GM12878 (cell line): ENCODE data around the gene CBARP. TPM values are rescaled to one million over a fixed set of nuclear protein-coding genes. Genes with fewer than 3 reads are reported as not detected.

Experiments
- BCLAF1 ChIP-seq: fragments of 450-650 bp; IDR thresholded peaks from 2 replicates; pipeline ENCODE4 v1.6.1; 2017; ENCODE audit warnings: antibody characterized with exemption, mild to moderate bottlenecking, moderate library complexity
- CHD2 ChIP-seq: IDR thresholded peaks from 2 replicates; pipeline ENCODE4 v1.6.1; 2011; ENCODE audit warnings: low read depth, low read length, improper control_type of control experiment, borderline replicate concordance
- CTCF ChIP-seq, 3 experiments: IDR thresholded peaks in 2 of 3; conservative IDR thresholded peaks in 1 of 3; 2 replicates each; pipeline ENCODE4 v1.5.1; 2011; ENCODE audit warnings: low read depth in 3 of 3, low read length in 3 of 3, mild to moderate bottlenecking in 3 of 3, control low read depth in 2 of 3, moderate library complexity in 2 of 3, inconsistent platforms in 1 of 3, mixed read lengths in 1 of 3; ENCODE audit not compliant: control insufficient read depth in 2 of 3, insufficient read depth in 1 of 3; ENCODE audit errors: extremely low read depth in 1 of 3
- CUX1 ChIP-seq: IDR thresholded peaks from 2 replicates; pipeline ENCODE4 v1.6.1; 2012; ENCODE audit warnings: improper control_type of control experiment, low read depth, low read length; ENCODE audit not compliant: insufficient replicate concordance
- FOS ChIP-seq: IDR thresholded peaks from 3 replicates; pipeline ENCODE4 v1.6.1; 2011; ENCODE audit warnings: borderline replicate concordance; ENCODE audit not compliant: insufficient read length; ENCODE audit errors: extremely low read depth
- GATAD2B ChIP-seq: fragments of 450-650 bp; conservative IDR thresholded peaks from 2 replicates; pipeline ENCODE4 v1.6.1; 2017; ENCODE audit warnings: low read depth, mild to moderate bottlenecking, moderate library complexity
- MEF2B ChIP-seq: fragments of 450-650 bp; IDR thresholded peaks from 2 replicates; pipeline ENCODE4 v1.6.1; 2018; ENCODE audit warnings: mild to moderate bottlenecking, moderate library complexity; ENCODE audit not compliant: partially characterized antibody, poor library complexity, severe bottlenecking
- NR2C1 ChIP-seq: fragments of 450-650 bp; IDR thresholded peaks from 2 replicates; pipeline ENCODE4 v1.6.1; 2017; ENCODE audit warnings: antibody characterized with exemption, mild to moderate bottlenecking, moderate library complexity
- NR2C2 ChIP-seq: IDR thresholded peaks from 2 replicates; pipeline ENCODE4 v1.6.1; 2011; ENCODE audit warnings: borderline replicate concordance, low read depth; ENCODE audit not compliant: control insufficient read depth, insufficient read length
- SMAD1 ChIP-seq: fragments of 450-650 bp; IDR thresholded peaks from 2 replicates; pipeline ENCODE4 v1.6.1; 2018; ENCODE audit warnings: mild to moderate bottlenecking, low read depth; ENCODE audit not compliant: partially characterized antibody
- SMARCA5 ChIP-seq: fragments of 450-650 bp; IDR thresholded peaks from 2 replicates; pipeline ENCODE4 v1.6.1; 2017; ENCODE audit warnings: mild to moderate bottlenecking
- SUPT20H ChIP-seq: IDR thresholded peaks from 2 replicates; pipeline ENCODE4 v1.6.1; 2011; ENCODE audit warnings: low read depth, mild to moderate bottlenecking, low read length, moderate library complexity, borderline replicate concordance; ENCODE audit not compliant: control insufficient read depth
- ZBTB33 ChIP-seq: fragments of 450-650 bp; IDR thresholded peaks from 2 replicates; pipeline ENCODE4 v1.6.1; 2017; ENCODE audit warnings: mild to moderate bottlenecking
- polyA plus RNA-seq, 11 experiments: library from polyadenylated mRNA; depleted of rRNA in 4 of 11; unstranded in 6 of 11; stranded (reverse) in 5 of 11; fragments of >200 nt; fragmentation: Nextera tagmentation in 4 of 11; fragmentation: Illumina TruSeq in 1 of 11; extraction: Ambion mirVana in 4 of 11; extraction: Trizol in 1 of 11; gene quantifications; 1 replicate in 1 of 11; 2 replicates in 10 of 11; pipeline versions ENCODE4 v1.2.1 to v1.2.3, GENCODE V29; 2011 to 2016; ENCODE audit warnings: inconsistent platforms in 2 of 11, missing spikeins in 2 of 11, low read depth in 1 of 11
- total RNA-seq, 4 experiments: library from RNA; depleted of rRNA in 3 of 4; stranded (reverse); fragments of >200 nt in 3 of 4; fragmentation: Illumina TruSeq in 1 of 4; extraction: Trizol in 1 of 4; gene quantifications; 2 replicates each; pipeline versions ENCODE4 v1.2.1 to v1.2.3, GENCODE V29; 2013 to 2021

The CBARP gene
- total and polyA plus RNA-seq, 10 of the 15 experiments (the other 5 are each of a cell fraction or from before 2014, with no cell fraction given) = 0.04 to 0.59 (median 0.18) TPM; not detected in 3

- TF ChIP-seq CUX1 (no peak), FOS (peak; percentile 55), SMAD1 (no peak), NR2C2 (no peak), MEF2B (no peak), GATAD2B (peak; percentile 99), BCLAF1 (peak; percentile 79; the same call in 1 of the 2 replicates), CHD2 (no peak; the same call in 1 of the 2 replicates), CTCF (IDR thresholded peaks at IDR 0.05 in 2 of 3, conservative IDR thresholded peaks at IDR 0.05 in 1 of 3; ENCODE audit: control insufficient read depth in 2 of 3, extremely low read depth in 1 of 3, insufficient read depth in 1 of 3, low read depth in 3 of 3, low read length in 3 of 3) (no peak), ZBTB33 (no peak), SMARCA5 (peak; percentile 100), SUPT20H (no peak), NR2C1 (peak; percentile 42)
These were observed 37.6 kb upstream of the CBARP start, which contains the start of gene FAM174C (continued) for GRCh38 chr19:1275260-1275975.
